GM20000 (cell line): ENCODE data around the gene CAPN15.

ENCODE experiments used
- DNase-seq: peaks from one replicate; pipeline ENCODE4 v3.0.0; 2012; ENCODE audit warnings: low spot score
- CTCF ChIP-seq: IDR thresholded peaks from 2 replicates; pipeline ENCODE4 v1.5.1; 2012; ENCODE audit warnings: mild to moderate bottlenecking, control low read depth; ENCODE audit errors: extremely low read depth, missing control alignments

The CAPN15 gene

DNA sequence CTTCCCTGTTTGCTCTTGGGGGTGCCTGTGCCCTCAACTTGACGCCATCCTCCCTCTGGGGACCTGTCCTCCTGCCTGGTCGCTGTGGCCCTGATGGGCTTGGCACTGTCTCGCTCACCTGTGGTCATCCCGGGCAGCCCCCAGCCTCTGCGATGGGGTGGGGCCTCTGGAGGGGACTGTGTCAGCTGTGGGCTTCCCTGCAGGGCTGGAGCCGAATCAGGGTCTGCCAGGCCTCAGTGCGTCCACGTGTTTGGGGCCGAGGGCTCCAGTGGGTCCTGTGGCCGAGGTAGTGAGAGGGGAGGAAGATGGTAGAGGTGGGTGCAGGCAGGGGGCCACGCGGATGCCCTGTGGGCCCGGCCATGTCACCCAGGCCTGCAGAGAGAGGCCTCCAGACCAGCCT, 50.3 kb downstream of the CAPN15 start:
- DNase-seq, result no peak
- TF ChIP-seq CTCF, result no peak

DNA sequence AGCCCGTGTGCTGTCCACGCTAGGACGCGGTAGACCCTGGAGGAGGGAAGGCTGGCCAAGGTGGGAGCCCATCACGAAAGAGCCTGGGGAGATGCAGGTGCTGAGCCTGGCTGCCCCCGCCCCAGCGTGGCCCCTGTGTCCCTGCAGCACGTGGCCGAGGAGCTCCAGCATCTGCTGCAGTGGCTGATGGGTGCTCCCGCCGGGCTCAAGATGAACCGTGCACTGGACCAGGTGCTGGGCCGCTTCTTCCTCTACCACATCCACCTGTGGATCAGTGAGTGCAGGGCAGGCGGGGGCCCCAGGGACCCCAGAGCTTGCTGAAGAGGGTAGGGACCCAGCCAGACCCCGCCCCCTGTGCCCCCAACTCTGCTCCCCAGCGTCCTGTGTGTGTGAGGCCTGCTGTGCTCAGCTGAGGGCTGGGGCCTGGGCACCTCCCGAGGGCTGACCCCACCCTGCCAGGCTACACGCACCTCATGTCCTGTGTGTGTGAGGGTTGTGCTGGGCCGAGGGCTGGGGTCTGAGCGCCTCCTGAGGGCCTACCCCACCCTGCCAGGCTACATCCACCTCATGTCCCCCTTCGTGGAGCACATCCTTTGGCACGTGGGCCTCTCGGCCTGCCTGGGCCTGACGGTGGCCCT, 50.8 kb downstream of the CAPN15 start:
- DNase-seq, result no peak
- no peak for TF ChIP-seq CTCF

DNA sequence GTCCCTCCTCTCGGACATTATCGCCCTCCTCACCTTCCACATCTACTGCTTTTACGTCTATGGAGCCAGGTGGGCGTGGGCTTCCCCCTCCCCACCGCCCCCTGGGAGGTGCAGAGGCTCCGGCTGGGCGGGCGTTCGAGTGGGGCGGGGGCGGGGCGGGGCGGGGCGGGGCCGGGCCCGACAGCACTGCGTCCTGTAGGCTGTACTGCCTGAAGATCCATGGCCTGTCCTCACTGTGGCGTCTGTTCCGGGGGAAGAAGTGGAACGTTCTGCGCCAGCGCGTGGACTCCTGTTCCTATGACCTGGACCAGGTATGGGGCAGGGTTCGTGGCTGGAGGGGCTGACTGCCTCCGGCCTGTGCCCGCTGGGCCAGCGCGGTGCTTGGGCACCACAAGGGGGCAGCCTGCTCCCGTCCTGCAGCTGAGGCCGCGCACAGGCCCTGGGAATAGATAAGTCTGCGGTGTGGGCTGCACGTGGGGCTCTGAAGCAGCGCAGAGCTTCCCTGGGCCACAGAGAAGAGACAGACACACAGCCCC, 51.4 kb downstream of the CAPN15 start:
- DNase-seq, result peak; percentile 84
- peak; percentile 70 for TF ChIP-seq CTCF

DNA sequence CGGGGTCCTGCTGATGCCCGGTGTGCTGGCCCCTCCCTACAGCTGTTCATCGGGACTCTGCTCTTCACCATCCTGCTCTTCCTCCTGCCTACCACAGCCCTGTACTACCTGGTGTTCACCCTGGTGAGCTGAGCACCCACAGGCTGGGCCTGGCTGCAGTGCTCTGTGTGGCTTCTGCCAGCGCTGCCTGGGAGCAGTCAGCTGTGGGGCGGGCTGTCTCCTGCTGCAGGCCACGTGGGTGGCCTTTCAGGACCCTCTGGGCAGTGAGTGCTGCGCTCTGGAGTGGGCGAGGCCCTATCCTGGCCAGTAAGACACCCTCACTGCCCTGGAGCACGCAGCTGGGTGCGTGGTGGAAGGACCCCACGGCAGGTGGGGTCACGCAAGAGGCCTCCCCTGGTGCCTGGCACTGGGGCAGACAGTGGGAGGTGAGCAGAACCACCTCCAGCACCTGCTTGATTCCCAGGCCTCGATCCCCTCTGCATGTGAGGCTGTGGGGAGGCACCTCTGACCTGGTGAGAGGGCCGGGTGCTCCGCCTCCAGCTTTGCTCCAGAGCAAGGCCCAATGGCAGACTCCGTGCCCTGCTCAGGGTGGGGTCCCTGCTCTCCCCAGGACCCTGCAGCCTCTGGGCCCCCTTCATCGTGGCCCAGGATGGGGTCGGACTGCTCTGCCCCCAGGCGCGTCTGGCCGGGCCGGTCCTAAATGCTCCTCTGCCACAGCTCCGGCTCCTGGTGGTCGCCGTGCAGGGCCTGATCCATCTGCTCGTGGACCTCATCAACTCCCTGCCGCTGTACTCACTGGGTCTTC, 52.8 kb downstream of the CAPN15 start:
- DNase-seq, result no peak
- no peak for TF ChIP-seq CTCF

- no peak for TF ChIP-seq CTCF
- no peak for DNase-seq
Measured at GRCh38 chr16:580946-581498, 53.5 kb downstream of the CAPN15 start.

DNA sequence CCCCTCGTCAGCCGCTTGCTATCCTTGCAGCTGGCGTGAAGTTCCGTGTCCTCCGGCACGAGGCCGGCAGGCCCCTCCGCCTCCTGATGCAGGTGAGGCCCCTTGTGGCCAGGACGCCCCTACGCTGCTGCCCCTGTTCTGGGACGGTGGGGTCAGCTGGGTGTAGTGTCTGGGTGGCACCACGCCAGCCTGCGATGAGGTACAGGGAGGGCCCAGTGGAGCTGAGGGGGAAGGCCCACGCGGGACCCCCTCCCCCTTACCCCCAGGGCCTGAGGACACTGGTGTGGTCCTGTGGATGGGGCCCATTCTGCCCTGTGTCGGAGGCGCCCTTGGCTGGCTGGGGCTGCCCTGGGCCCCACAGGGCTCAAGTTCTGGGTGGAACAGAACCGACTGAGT, 54.7 kb downstream of the CAPN15 start:
- DNase-seq, result no peak

More for the DNA sequence above, 54.7 kb downstream of the CAPN15 start:
- TF ChIP-seq CTCF, result no peak
